Stimulated activated naive B cell treated with anti-CD40 and anti-IgM and Interleukin-4, amounts not matched to agents 10 μg/mL and 1 μg/mL and 100 μg/mL, for 72 hours (primary cell): ENCODE data around the gene LAMA2.

Experiments
- ATAC-seq, 2 donors: fragments of 150-1000 bp; cut with Tn5 transposase; replicated peaks; 2 replicates each; pipeline ENCODE4 v1.10.0; 2021; ENCODE audit warnings: moderate library complexity in 1 of 2
- DNase-seq: peaks from one replicate; pipeline ENCODE4 v3.0.0; 2021
- H3K27ac Mint-ChIP-seq: one replicate; pipeline ENCODE4 v1.8.0; 2022; ENCODE audit warnings: mild to moderate bottlenecking, mixed read lengths
- H3K27me3 Mint-ChIP-seq, 2 donors: one replicate each; pipeline ENCODE4 v1.8.0; 2022; ENCODE audit warnings: mixed read lengths in 2 of 2
- H3K36me3 Mint-ChIP-seq, 2 donors: one replicate each; pipeline ENCODE4 v1.8.0; 2022; ENCODE audit warnings: mixed read lengths in 2 of 2, mild to moderate bottlenecking in 1 of 2
- H3K4me1 Mint-ChIP-seq, 2 donors: one replicate each; pipeline ENCODE4 v1.8.0; 2022; ENCODE audit warnings: mixed read lengths in 2 of 2, mild to moderate bottlenecking in 1 of 2
- H3K4me3 Mint-ChIP-seq, 2 donors: one replicate each; pipeline ENCODE4 v1.8.0; 2022; ENCODE audit warnings: mild to moderate bottlenecking in 2 of 2, mixed read lengths in 2 of 2, moderate library complexity in 1 of 2
- H3K9me3 Mint-ChIP-seq, 2 donors: one replicate each; pipeline ENCODE4 v1.8.0; 2022; ENCODE audit warnings: mixed read lengths in 2 of 2, mild to moderate bottlenecking in 1 of 2

Gene LAMA2

DNA sequence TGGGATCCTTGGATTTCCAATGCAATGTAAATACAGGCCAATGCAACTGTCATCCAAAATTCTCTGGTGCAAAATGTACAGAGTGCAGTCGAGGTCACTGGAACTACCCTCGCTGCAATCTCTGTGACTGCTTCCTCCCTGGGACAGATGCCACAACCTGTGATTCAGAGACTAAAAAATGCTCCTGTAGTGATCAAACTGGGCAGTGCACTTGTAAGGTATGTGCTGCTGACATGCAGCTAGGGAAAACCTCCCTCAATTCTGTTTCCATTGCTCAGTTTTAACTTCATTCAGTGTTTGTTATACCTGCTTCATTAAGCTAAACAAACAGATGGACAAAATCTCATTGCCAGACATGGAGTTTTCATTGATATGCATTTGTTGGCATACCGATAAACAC lies 429.9 kb downstream of the LAMA2 start:
- DNase-seq, result no peak
- no peaks in the 10 kb centered on the region for H3K9me3 Mint-ChIP-seq
- H3K27ac Mint-ChIP-seq, result no peak overlapping the region
- no peak overlapping the region for H3K4me3 Mint-ChIP-seq
- H3K27me3 Mint-ChIP-seq, result no peaks in the 10 kb centered on the region
- H3K36me3 Mint-ChIP-seq, result no peaks in the 10 kb centered on the region
- ATAC-seq, result no peak
- no peaks in the 10 kb centered on the region for H3K4me1 Mint-ChIP-seq

- Mint-ChIP-seq H3K4me3 (no peak overlapping the region), H3K27me3 (no peaks in the 10 kb centered on the region), H3K27ac (no peak overlapping the region), H3K36me3 (no peaks in the 10 kb centered on the region), H3K9me3 (no peaks in the 10 kb centered on the region), H3K4me1 (no peaks in the 10 kb centered on the region)
- ATAC-seq (no peak), DNase-seq (no peak)
Observed at GRCh38 chr6:129314575-129314974, 431.6 kb downstream of the LAMA2 start.

DNA sequence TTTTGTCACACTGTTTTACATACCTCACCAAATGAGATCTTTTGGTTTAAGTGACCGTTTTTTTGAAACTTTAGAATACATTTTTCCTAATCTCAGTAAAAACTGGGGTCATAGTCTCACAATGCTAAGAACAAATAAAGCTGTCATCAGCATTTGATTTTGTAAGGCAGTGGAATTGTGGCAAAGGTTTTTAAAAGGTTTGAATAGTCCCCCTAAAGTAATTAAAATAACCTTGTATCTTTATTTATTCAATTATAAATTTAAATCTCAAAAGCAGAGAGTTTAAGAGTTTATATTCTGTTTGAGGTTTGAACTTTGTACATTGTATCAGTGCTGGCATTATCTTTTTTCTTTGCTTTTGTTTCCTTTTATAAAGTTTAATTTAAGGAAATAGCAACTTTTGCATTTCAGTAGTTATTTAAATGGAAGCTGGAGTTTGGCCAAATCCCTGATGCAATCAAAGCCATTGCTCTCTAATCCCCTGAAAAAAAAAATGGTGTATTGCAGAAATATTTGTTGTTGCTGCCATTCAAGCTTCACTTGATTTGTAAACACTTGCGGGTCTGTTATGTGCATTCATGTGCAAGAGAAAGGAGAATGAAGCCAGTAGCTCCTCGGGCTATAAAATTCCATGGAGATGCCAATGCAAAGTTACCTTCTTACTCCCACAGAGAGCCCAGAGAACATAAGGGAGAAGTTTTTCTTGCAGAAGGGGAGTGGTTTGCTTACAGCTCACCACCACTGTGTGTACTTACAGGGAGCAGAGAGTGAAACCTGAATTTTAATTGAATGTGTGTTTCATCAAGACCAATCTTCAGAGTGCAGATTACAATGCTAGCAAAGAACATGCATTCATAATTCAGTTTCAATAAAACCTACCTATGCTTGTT lies 435.2 kb downstream of the LAMA2 start:
- no peaks in the 10 kb centered on the region for H3K36me3 Mint-ChIP-seq
- DNase-seq (no peak), ATAC-seq (no peak)
- no peaks in the 10 kb centered on the region for H3K9me3 Mint-ChIP-seq
- no peak overlapping the region for H3K4me3 Mint-ChIP-seq
- no peaks in the 10 kb centered on the region for H3K4me1 Mint-ChIP-seq
- no peaks in the 10 kb centered on the region for H3K27me3 Mint-ChIP-seq
- no peak overlapping the region for H3K27ac Mint-ChIP-seq

GRCh38 chr6:129320892-129321291 lies 438.0 kb downstream of the LAMA2 start:
- Mint-ChIP-seq H3K36me3 (no peaks in the 10 kb centered on the region), H3K27ac (no peak overlapping the region), H3K4me1 (no peaks in the 10 kb centered on the region), H3K27me3 (no peaks in the 10 kb centered on the region), H3K9me3 (no peaks in the 10 kb centered on the region), H3K4me3 (no peak overlapping the region)
- DNase-seq, result no peak
- ATAC-seq, result no peak

DNA sequence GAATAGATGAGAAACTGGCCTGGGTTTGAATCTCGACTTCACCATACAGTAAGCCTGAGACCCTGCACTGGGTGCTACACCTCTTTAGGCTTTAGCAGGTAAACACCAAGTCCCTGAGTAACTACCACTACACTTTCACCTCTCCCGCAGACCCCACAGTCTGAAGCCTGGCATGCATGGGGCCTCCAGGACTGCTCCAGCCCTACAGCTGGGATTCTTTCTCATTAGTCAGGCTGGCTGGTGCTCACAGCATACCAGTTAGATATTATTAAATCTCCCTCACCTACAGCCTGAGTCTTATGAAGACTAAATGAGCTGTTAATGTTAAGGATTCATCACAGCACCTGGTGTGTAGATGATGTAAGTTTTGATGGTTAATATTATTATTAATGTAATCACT lies 438.4 kb downstream of the LAMA2 start:
- Mint-ChIP-seq H3K9me3 (no peaks in the 10 kb centered on the region), H3K4me3 (no peak overlapping the region), H3K27ac (no peak overlapping the region), H3K4me1 (no peaks in the 10 kb centered on the region), H3K36me3 (no peaks in the 10 kb centered on the region), H3K27me3 (no peaks in the 10 kb centered on the region)
- DNase-seq (no peak), ATAC-seq (no peak)

- ATAC-seq, result no peak
- no peak overlapping the region for H3K4me3 Mint-ChIP-seq
- no peak for DNase-seq
- no peaks in the 10 kb centered on the region for H3K4me1 Mint-ChIP-seq
- H3K36me3 Mint-ChIP-seq, result no peaks in the 10 kb centered on the region
- H3K27me3 Mint-ChIP-seq, result no peaks in the 10 kb centered on the region
- no peak overlapping the region for H3K27ac Mint-ChIP-seq
- no peaks in the 10 kb centered on the region for H3K9me3 Mint-ChIP-seq
Observed at GRCh38 chr6:129324345-129324744, 441.4 kb downstream of the LAMA2 start.

DNA sequence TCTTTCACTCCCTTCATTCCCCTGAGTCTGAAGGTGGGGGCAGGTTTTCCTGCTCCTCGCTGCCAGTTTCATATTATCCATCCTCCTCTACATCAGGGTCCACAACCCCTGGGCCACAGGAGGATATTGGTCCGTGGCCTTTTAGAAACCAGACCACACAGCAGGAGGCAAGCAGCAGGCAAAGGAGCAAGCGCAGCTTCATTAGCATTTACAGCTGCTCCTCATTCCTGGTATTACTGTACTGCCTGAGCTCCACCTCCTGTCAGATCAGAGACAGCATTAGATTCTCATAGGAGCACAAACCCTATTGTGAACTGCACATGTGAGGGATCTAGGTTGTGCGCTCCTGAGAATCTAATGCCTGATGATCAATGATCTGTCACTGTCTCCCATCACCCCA lies 446.7 kb downstream of the LAMA2 start:
- H3K4me1 Mint-ChIP-seq, result no peaks in the 10 kb centered on the region
- H3K27me3 Mint-ChIP-seq, result no peaks in the 10 kb centered on the region
- no peak overlapping the region for H3K4me3 Mint-ChIP-seq
- H3K9me3 Mint-ChIP-seq, result no peaks in the 10 kb centered on the region
- no peaks in the 10 kb centered on the region for H3K36me3 Mint-ChIP-seq
- ATAC-seq, result no peak
- H3K27ac Mint-ChIP-seq, result no peak overlapping the region
- no peak for DNase-seq

- Mint-ChIP-seq H3K36me3 (no peaks in the 10 kb centered on the region), H3K4me1 (no peaks in the 10 kb centered on the region), H3K27me3 (no peaks in the 10 kb centered on the region), H3K27ac (no peak overlapping the region), H3K4me3 (no peak overlapping the region), H3K9me3 (no peaks in the 10 kb centered on the region)
- ATAC-seq, result no peak
- DNase-seq, result no peak
Observed at GRCh38 chr6:129331450-129332138, 448.7 kb downstream of the LAMA2 start.

DNA sequence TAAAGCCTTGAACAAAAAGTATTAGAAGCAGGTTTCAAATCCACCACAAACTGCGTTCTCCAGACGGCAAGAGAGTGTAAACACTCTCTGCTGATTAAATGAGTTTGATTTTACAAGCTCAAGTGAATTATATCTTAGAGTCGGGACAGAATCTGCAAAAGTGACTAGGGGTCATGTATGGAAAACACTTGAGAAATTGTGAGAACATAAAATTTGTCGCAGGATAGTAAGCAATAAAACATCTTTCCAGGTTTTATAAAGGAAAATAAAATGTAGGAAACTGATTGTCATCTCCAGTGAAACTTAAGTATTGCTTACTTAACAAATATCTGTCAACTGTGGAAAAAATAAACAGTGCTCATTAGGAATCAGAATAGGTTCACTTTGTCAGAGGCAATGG lies 452.9 kb downstream of the LAMA2 start:
- H3K36me3 Mint-ChIP-seq, result no peaks in the 10 kb centered on the region
- no peaks in the 10 kb centered on the region for H3K4me1 Mint-ChIP-seq
- ATAC-seq (no peak), DNase-seq (no peak)
- H3K27ac Mint-ChIP-seq, result no peak overlapping the region
- H3K9me3 Mint-ChIP-seq, result peaks cover 0 to 4% of the 10 kb centered on the region in 2 donors
- H3K4me3 Mint-ChIP-seq, result no peak overlapping the region
- peaks cover 4 to 5% of the 10 kb centered on the region in 2 donors for H3K27me3 Mint-ChIP-seq

GRCh38 chr6:129338683-129339082 lies 455.7 kb downstream of the LAMA2 start:
- no peaks in the 10 kb centered on the region for H3K36me3 Mint-ChIP-seq
- peaks cover 4 to 5% of the 10 kb centered on the region in 2 donors for H3K27me3 Mint-ChIP-seq
- H3K4me1 Mint-ChIP-seq, result no peaks in the 10 kb centered on the region
- H3K27ac Mint-ChIP-seq, result no peak overlapping the region
- peaks cover 0 to 4% of the 10 kb centered on the region in 2 donors for H3K9me3 Mint-ChIP-seq
- no peak for ATAC-seq
- no peak for DNase-seq
- H3K4me3 Mint-ChIP-seq, result no peak overlapping the region

DNA sequence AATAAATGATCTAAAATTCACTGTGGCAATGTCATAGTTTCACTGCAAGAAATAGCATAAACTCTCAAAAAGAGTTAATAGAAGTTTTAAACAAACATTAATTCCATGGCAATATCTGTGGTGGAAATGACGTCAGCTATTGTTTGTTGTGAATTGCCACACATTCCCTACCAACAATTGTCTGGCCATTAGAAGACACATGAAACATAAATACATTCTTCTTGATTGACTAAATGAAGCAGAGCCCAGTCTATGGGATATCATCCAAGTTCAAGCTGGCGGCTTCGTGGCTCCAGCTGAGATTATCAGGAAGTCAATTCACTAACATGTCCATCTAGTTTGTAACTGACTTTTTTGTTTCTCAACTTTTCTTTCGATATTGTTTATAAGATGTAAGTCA lies 458.0 kb downstream of the LAMA2 start:
- no peaks in the 10 kb centered on the region for H3K36me3 Mint-ChIP-seq
- peaks cover 4 to 5% of the 10 kb centered on the region in 2 donors for H3K27me3 Mint-ChIP-seq
- ATAC-seq (no peak), DNase-seq (no peak)
- H3K4me1 Mint-ChIP-seq, result no peaks in the 10 kb centered on the region
- no peak overlapping the region for H3K4me3 Mint-ChIP-seq
- H3K9me3 Mint-ChIP-seq, result peaks cover 0 to 4% of the 10 kb centered on the region in 2 donors
- H3K27ac Mint-ChIP-seq, result no peak overlapping the region

- H3K27me3 Mint-ChIP-seq, result peaks cover 4 to 5% of the 10 kb centered on the region in 2 donors
- DNase-seq (no peak), ATAC-seq (no peak)
- H3K27ac Mint-ChIP-seq, result no peak overlapping the region
- H3K36me3 Mint-ChIP-seq, result no peaks in the 10 kb centered on the region
- peaks cover 0 to 4% of the 10 kb centered on the region in 2 donors for H3K9me3 Mint-ChIP-seq
- no peak overlapping the region for H3K4me3 Mint-ChIP-seq
- H3K4me1 Mint-ChIP-seq, result no peaks in the 10 kb centered on the region
Observed at GRCh38 chr6:129342243-129342642, 459.3 kb downstream of the LAMA2 start.

GRCh38 chr6:129342796-129343195 lies 459.9 kb downstream of the LAMA2 start:
- Mint-ChIP-seq H3K4me3 (no peak overlapping the region), H3K36me3 (no peaks in the 10 kb centered on the region), H3K27ac (no peak overlapping the region), H3K27me3 (peaks cover 4 to 5% of the 10 kb centered on the region in 2 donors), H3K9me3 (peaks cover 0 to 4% of the 10 kb centered on the region in 2 donors), H3K4me1 (no peaks in the 10 kb centered on the region)
- ATAC-seq (no peak), DNase-seq (no peak)

GRCh38 chr6:129344379-129344778 lies 461.4 kb downstream of the LAMA2 start:
- peaks cover 0 to 4% of the 10 kb centered on the region in 2 donors for H3K9me3 Mint-ChIP-seq
- H3K27me3 Mint-ChIP-seq, result peaks cover 2% of the 10 kb centered on the region in 2 donors
- DNase-seq (no peak), ATAC-seq (no peak)
- H3K4me1 Mint-ChIP-seq, result no peaks in the 10 kb centered on the region
- H3K36me3 Mint-ChIP-seq, result no peaks in the 10 kb centered on the region
- no peak overlapping the region for H3K27ac Mint-ChIP-seq
- no peak overlapping the region for H3K4me3 Mint-ChIP-seq

- H3K4me3 Mint-ChIP-seq, result no peak overlapping the region
- H3K27me3 Mint-ChIP-seq, result no peaks in the 10 kb centered on the region
- H3K4me1 Mint-ChIP-seq, result no peaks in the 10 kb centered on the region
- no peaks in the 10 kb centered on the region for H3K36me3 Mint-ChIP-seq
- ATAC-seq (no peak), DNase-seq (no peak)
- H3K9me3 Mint-ChIP-seq, result no peaks in the 10 kb centered on the region
- H3K27ac Mint-ChIP-seq, result no peak overlapping the region
Observed at GRCh38 chr6:129345890-129346289, 463.0 kb downstream of the LAMA2 start.
